K562 (cell line): ENCODE measurements around the gene PIERCE2. TPM values are rescaled to one million over a fixed set of nuclear protein-coding genes. Genes with fewer than 3 reads are reported as not detected.
A peak's percentile ranks its signal among the peaks of the same experiment; 100 is the strongest.

Experiments
- BMI1 ChIP-seq: fragments of 150-350 bp; IDR thresholded peaks from 2 replicates; pipeline ENCODE4 v1.6.1; 2014; ENCODE audit warnings: low read length
- E2F1 ChIP-seq: sonication (generic); formaldehyde crosslinking; IDR thresholded peaks from 2 replicates; pipeline ENCODE4 v1.8.1; 2023; ENCODE audit warnings: mild to moderate bottlenecking, missing genetic modification reagents, moderate library complexity
- HSF4 ChIP-seq: fragments of 250-450 bp; sonication (Bioruptor Pico); IDR thresholded peaks from 2 replicates; pipeline ENCODE4 v2.1.2; 2022; ENCODE audit warnings: mild to moderate bottlenecking, moderate library complexity, borderline replicate concordance
- IRF1 ChIP-seq: sonication (generic); formaldehyde crosslinking; IDR thresholded peaks from 2 replicates; pipeline ENCODE4 v1.8.0; 2022; ENCODE audit warnings: missing genetic modification reagents, mild to moderate bottlenecking, borderline replicate concordance
- MAFK ChIP-seq: IDR thresholded peaks from 2 replicates; pipeline ENCODE4 v1.6.1; 2011; ENCODE audit warnings: low read length, improper control_type of control experiment
- NCOA2 ChIP-seq, 2 experiments: fragments of 450-650 bp; IDR thresholded peaks; 2 replicates each; pipeline ENCODE4 v1.6.1; 2018; ENCODE audit warnings: mild to moderate bottlenecking in 2 of 2, moderate library complexity in 1 of 2; ENCODE audit not compliant: partially characterized antibody in 2 of 2
- POLR2A ChIP-seq: fragments of 450-650 bp; conservative IDR thresholded peaks from 2 replicates; pipeline ENCODE4 v1.6.1; 2016
- SAFB2 ChIP-seq: fragments of 200-400 bp; formaldehyde crosslinking; IDR thresholded peaks from 2 replicates; pipeline ENCODE4 v1.6.1; 2018; ENCODE audit warnings: borderline replicate concordance, low read length, low read depth, moderate library complexity; ENCODE audit not compliant: severe bottlenecking
- SAP30 ChIP-seq: fragments of 200-600 bp; sonication (generic); IDR thresholded peaks from 2 replicates; pipeline ENCODE4 v1.6.1; 2012; ENCODE audit warnings: borderline replicate concordance, low read depth, mild to moderate bottlenecking, moderate library complexity, low read length, control low read depth, inconsistent platforms; ENCODE audit not compliant: insufficient read depth, poor library complexity, severe bottlenecking
- TSHZ1 ChIP-seq: fragments of 250-450 bp; sonication (Bioruptor Pico); IDR thresholded peaks from 2 replicates; pipeline ENCODE4 v1.4.0; 2020; ENCODE audit warnings: mild to moderate bottlenecking, moderate library complexity
- ZBTB11 ChIP-seq, 3 experiments: fragments of 200-800 bp in 1 of 3; fragments of 250-450 bp in 1 of 3; fragments of 450-650 bp in 1 of 3; sonication (Bioruptor Pico) in 1 of 3; sonication (Bioruptor generic) in 1 of 3; formaldehyde crosslinking in 1 of 3; IDR thresholded peaks; 2 replicates each; pipeline versions ENCODE4 v1.6.1 to v1.8.0; 2016 to 2022; ENCODE audit warnings: mild to moderate bottlenecking in 2 of 3, missing genetic modification characterization in 2 of 3, missing compliant biosample characterization in 1 of 3, moderate library complexity in 1 of 3
- ZBTB33 ChIP-seq: sonication (generic); formaldehyde crosslinking; IDR thresholded peaks from 2 replicates; pipeline ENCODE4 v1.8.1; 2023; ENCODE audit warnings: mild to moderate bottlenecking, missing genetic modification reagents
- ZKSCAN8 ChIP-seq: fragments of 200-800 bp; sonication (Bioruptor generic); IDR thresholded peaks from 2 replicates; pipeline ENCODE4 v1.6.1; 2016; ENCODE audit warnings: missing genetic modification characterization, missing compliant biosample characterization
- ZNF184 ChIP-seq: sonication (generic); formaldehyde crosslinking; IDR thresholded peaks from 2 replicates; pipeline ENCODE4 v1.5.0; 2020; ENCODE audit warnings: missing genetic modification reagents
- polyA plus RNA-seq, 8 experiments: library from polyadenylated mRNA; depleted of rRNA in 4 of 8; stranded (reverse) in 5 of 8; unstranded in 3 of 8; fragments of >200 nt; fragmentation: Nextera tagmentation in 2 of 8; fragmentation: Illumina TruSeq in 1 of 8; extraction: Ambion mirVana in 2 of 8; extraction: Trizol in 1 of 8; gene quantifications; 2 replicates each; pipeline versions ENCODE4 v1.2.1 to v1.2.3, GENCODE V29; 2011 to 2014; ENCODE audit warnings: inconsistent platforms in 1 of 8, missing spikeins in 1 of 8
- total RNA-seq, 7 experiments: library from RNA; depleted of rRNA in 6 of 7; stranded (reverse); fragments of >200 nt in 6 of 7; fragmentation: Illumina TruSeq in 2 of 7; extraction: Trizol in 2 of 7; gene quantifications; 2 replicates each; pipeline versions ENCODE4 v1.2.1 to v1.2.3, GENCODE V29; 2011 to 2021; ENCODE audit warnings: low replicate concordance in 1 of 7

PIERCE2 gene
- total and polyA plus RNA-seq, 9 of the 15 experiments (the other 6 are each of a cell fraction or from before 2014, with no cell fraction given), result 2.9 to 4.8 (median 4.0) TPM

- peak in 1 of 3 experiments; percentile 49; a peak in 1 of 6 replicates for TF ChIP-seq ZBTB11 (CRISPR knock-in tag; IDR thresholded peaks at IDR 0.05)
- TF ChIP-seq ZBTB33, result no peak
- no peak for TF ChIP-seq MAFK
- TF ChIP-seq SAP30, result no peak
- TF ChIP-seq ZKSCAN8 (CRISPR knock-in tag), result peak; percentile 75; the same call in 1 of the 2 replicates
- TF ChIP-seq HSF4 (CRISPR knock-in tag), result peak; percentile 90; the same call in 1 of the 2 replicates
- peak; percentile 84; the same call in 1 of the 2 replicates for TF ChIP-seq TSHZ1 (CRISPR knock-in tag)
- no peak for TF ChIP-seq IRF1 (CRISPR knock-in tag)
- TF ChIP-seq BMI1, result no peak
- TF ChIP-seq NCOA2 (IDR thresholded peaks at IDR 0.05; ENCODE audit: partially characterized antibody in 2 of 2), result no peak
- TF ChIP-seq E2F1, result no peak
- TF ChIP-seq ZNF184 (CRISPR knock-in tag), result no peak
- no peak for TF ChIP-seq SAFB2
- no peak for TF ChIP-seq POLR2A
Observed at GRCh38 chr15:55401786-55402246, 6.5 kb upstream of the PIERCE2 start (continued).
